HepG2 (cell line): ENCODE measurements around the gene NUDT3. TPM values are rescaled to one million over a fixed set of nuclear protein-coding genes. Genes with fewer than 3 reads are reported as not detected.

Experiments used
- CHD2 ChIP-seq: IDR thresholded peaks from 2 replicates; pipeline ENCODE4 v1.6.1; 2011; ENCODE audit warnings: low read depth, low read length, improper control_type of control experiment
- DPF2 ChIP-seq: sonication (generic); formaldehyde crosslinking; IDR thresholded peaks from 2 replicates; pipeline ENCODE4 v1.4.0; 2020; ENCODE audit warnings: mild to moderate bottlenecking, low read depth, missing genetic modification reagents, borderline replicate concordance
- GTF3A ChIP-seq: sonication (generic); formaldehyde crosslinking; conservative IDR thresholded peaks from 2 replicates; pipeline ENCODE4 v1.4.0; 2020; ENCODE audit warnings: mild to moderate bottlenecking, missing genetic modification reagents
- HDAC6 ChIP-seq: fragments of 200-600 bp; sonication (generic); IDR thresholded peaks from 2 replicates; pipeline ENCODE4 v1.7.0; 2017; ENCODE audit warnings: mild to moderate bottlenecking, antibody characterized with exemption, low read length, low read depth
- KLF15 ChIP-seq: sonication (generic); formaldehyde crosslinking; IDR thresholded peaks from 2 replicates; pipeline ENCODE4 v1.8.1; 2023; ENCODE audit warnings: borderline replicate concordance, mild to moderate bottlenecking, inconsistent platforms, missing genetic modification reagents, mixed read lengths
- MEIS2 ChIP-seq: sonication (generic); formaldehyde crosslinking; IDR thresholded peaks from 2 replicates; pipeline ENCODE4 v1.9.0; 2021; ENCODE audit warnings: mild to moderate bottlenecking, missing genetic modification reagents
- NCOA5 ChIP-seq: sonication (generic); formaldehyde crosslinking; IDR thresholded peaks from 2 replicates; pipeline ENCODE4 v1.4.0; 2020; ENCODE audit warnings: missing genetic modification reagents
- NFE2L2 ChIP-seq: fragments of 150-350 bp; IDR thresholded peaks from 2 replicates; pipeline ENCODE4 v1.6.1; 2014; ENCODE audit warnings: low read length
- RXRA ChIP-seq: sonication (generic); formaldehyde crosslinking; IDR thresholded peaks from 2 replicates; pipeline ENCODE4 v1.5.1; 2020; ENCODE audit warnings: missing genetic modification reagents
- SMC3 ChIP-seq: IDR thresholded peaks from 2 replicates; pipeline ENCODE4 v1.6.1; 2011; ENCODE audit warnings: low read length, improper control_type of control experiment
- TGIF2 ChIP-seq: IDR thresholded peaks from 2 replicates; pipeline ENCODE4 v1.6.1; 2016; ENCODE audit warnings: control low read depth, missing compliant biosample characterization
- ZFAT ChIP-seq: sonication (generic); formaldehyde crosslinking; conservative IDR thresholded peaks from 2 replicates; pipeline ENCODE4 v1.8.1; 2023; ENCODE audit warnings: missing genetic modification reagents, inconsistent platforms
- ZNF101 ChIP-seq: sonication (generic); formaldehyde crosslinking; IDR thresholded peaks from 2 replicates; pipeline ENCODE4 v1.4.0; 2020; ENCODE audit warnings: mild to moderate bottlenecking, low read depth, missing genetic modification reagents, borderline replicate concordance
- ZNF256 ChIP-seq: sonication (generic); formaldehyde crosslinking; conservative IDR thresholded peaks from 2 replicates; pipeline ENCODE4 v1.4.0; 2020; ENCODE audit warnings: missing genetic modification reagents
- ZNF354B ChIP-seq: sonication (generic); formaldehyde crosslinking; IDR thresholded peaks from 2 replicates; pipeline ENCODE4 v1.8.0; 2022; ENCODE audit warnings: mild to moderate bottlenecking, missing genetic modification reagents
- ZNF569 ChIP-seq: sonication (generic); formaldehyde crosslinking; IDR thresholded peaks from 2 replicates; pipeline ENCODE4 v1.5.0; 2020; ENCODE audit warnings: mild to moderate bottlenecking, missing genetic modification reagents, moderate library complexity, borderline replicate concordance
- ZNF790 ChIP-seq: sonication (generic); formaldehyde crosslinking; IDR thresholded peaks from 2 replicates; pipeline ENCODE4 v1.8.0; 2022; ENCODE audit warnings: missing genetic modification reagents, mild to moderate bottlenecking, borderline replicate concordance
- ZNF850 ChIP-seq: sonication (generic); formaldehyde crosslinking; conservative IDR thresholded peaks from 2 replicates; pipeline ENCODE4 v1.9.0; 2021; ENCODE audit warnings: mild to moderate bottlenecking, missing genetic modification reagents
- ZSCAN30 ChIP-seq: sonication (generic); formaldehyde crosslinking; IDR thresholded peaks from 2 replicates; pipeline ENCODE4 v1.5.0; 2020; ENCODE audit warnings: mild to moderate bottlenecking, missing genetic modification reagents
- ZSCAN31 ChIP-seq: sonication (generic); formaldehyde crosslinking; IDR thresholded peaks from 2 replicates; pipeline ENCODE4 v1.5.0; 2020; ENCODE audit warnings: low read depth, mild to moderate bottlenecking, missing genetic modification reagents
- polyA plus RNA-seq, 8 experiments: library from polyadenylated mRNA; depleted of rRNA in 3 of 8; stranded (reverse) in 7 of 8; unstranded in 1 of 8; fragments of >200 nt; fragmentation: Illumina TruSeq in 4 of 8; extraction: Trizol in 4 of 8; gene quantifications; 2 replicates each; pipeline versions ENCODE4 v1.2.1 to v1.2.3, GENCODE V29; 2011 to 2016; ENCODE audit warnings: low read depth in 4 of 8, missing spikeins in 1 of 8, mixed read lengths in 1 of 8; ENCODE audit not compliant: insufficient read depth in 1 of 8
- total RNA-seq, 5 experiments: library from RNA; depleted of rRNA; stranded (reverse); fragments of >200 nt; fragmentation: Illumina TruSeq; extraction: Trizol; gene quantifications; 2 replicates each; pipeline ENCODE4 v1.2.3, GENCODE V29; 2016; ENCODE audit warnings: low read depth in 1 of 5
- TF ChIP-seq, protein P1 (sequence below): sonication (generic); formaldehyde crosslinking; IDR thresholded peaks from 2 replicates; pipeline ENCODE4 v1.9.0; 2022; ENCODE audit warnings: low read depth, missing genetic modification reagents
- TF ChIP-seq, protein P2 (sequence below): sonication (generic); IDR thresholded peaks from 2 replicates; pipeline ENCODE4 v1.6.1; 2016; ENCODE audit warnings: low read depth, borderline replicate concordance
- TF ChIP-seq, protein P3 (sequence below): IDR thresholded peaks from 2 replicates; pipeline ENCODE4 v1.6.1; 2016; ENCODE audit warnings: missing genetic modification reagents, missing compliant biosample characterization
- TF ChIP-seq, protein P4 (sequence below): sonication (generic); formaldehyde crosslinking; IDR thresholded peaks from 2 replicates; pipeline ENCODE4 v1.4.0; 2020; ENCODE audit warnings: missing genetic modification reagents
- TF ChIP-seq, protein P5 (sequence below): IDR thresholded peaks from 2 replicates; pipeline ENCODE4 v1.6.1; 2016

Gene NUDT3
- total and polyA plus RNA-seq, 2 of the 13 experiments (the other 11 are each of a cell fraction or from before 2014, with no cell fraction given) = 20.2 to 20.6 TPM

DNA sequence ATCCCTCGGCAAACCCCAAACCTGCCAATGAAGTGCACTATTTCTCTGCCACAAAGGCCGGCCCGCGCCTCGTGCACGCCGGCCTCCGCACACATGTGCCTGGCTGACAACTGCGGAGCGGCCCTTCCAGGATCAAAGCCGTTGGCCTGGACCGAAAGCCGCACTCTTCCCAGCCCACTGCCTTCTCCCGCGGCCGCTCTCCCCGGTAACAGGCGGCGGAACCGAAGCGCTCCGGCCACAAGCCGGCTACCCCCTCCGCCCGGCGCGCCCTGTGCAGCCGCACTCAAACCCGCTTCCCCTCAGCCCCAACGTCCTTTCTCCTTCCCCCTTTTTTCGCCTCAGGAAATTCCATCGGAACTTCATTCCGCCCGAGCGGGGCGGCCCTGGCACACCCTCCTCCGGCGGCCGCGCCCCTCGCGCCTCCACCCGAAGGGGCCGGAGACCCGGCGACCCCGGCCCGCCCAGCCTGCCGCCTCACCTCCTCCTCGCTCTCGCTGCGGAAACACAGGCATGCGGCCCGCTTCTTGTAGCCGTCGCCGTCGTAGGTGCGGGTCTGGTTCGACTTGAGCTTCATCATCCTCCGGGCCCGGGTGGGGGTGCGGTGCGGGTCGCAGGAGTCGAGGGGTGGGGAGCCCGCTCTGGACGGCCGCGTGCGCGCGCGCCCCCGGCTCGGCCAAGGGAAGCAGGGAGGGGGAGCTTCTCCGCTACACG lies 528 bp downstream of the NUDT3 start (continued):
- TF ChIP-seq, protein P1, sequence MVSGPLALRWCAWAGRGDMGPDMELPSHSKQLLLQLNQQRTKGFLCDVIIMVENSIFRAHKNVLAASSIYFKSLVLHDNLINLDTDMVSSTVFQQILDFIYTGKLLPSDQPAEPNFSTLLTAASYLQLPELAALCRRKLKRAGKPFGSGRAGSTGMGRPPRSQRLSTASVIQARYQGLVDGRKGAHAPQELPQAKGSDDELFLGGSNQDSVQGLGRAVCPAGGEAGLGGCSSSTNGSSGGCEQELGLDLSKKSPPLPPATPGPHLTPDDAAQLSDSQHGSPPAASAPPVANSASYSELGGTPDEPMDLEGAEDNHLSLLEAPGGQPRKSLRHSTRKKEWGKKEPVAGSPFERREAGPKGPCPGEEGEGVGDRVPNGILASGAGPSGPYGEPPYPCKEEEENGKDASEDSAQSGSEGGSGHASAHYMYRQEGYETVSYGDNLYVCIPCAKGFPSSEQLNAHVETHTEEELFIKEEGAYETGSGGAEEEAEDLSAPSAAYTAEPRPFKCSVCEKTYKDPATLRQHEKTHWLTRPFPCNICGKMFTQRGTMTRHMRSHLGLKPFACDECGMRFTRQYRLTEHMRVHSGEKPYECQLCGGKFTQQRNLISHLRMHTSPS (CRISPR knock-in tag) = no peak
- TF ChIP-seq KLF15 = no peak
- TF ChIP-seq ZNF569 (CRISPR knock-in tag) = no peak
- TF ChIP-seq SMC3 = no peak
- peak; percentile 64; the same call in 1 of the 2 replicates for TF ChIP-seq MEIS2
- TF ChIP-seq ZSCAN30 (CRISPR knock-in tag) = peak; percentile 48; the same call in 1 of the 2 replicates
- TF ChIP-seq ZNF790 (CRISPR knock-in tag) = peak; percentile 65; the same call in 1 of the 2 replicates
- TF ChIP-seq CHD2 = no peak
- TF ChIP-seq, protein P2, sequence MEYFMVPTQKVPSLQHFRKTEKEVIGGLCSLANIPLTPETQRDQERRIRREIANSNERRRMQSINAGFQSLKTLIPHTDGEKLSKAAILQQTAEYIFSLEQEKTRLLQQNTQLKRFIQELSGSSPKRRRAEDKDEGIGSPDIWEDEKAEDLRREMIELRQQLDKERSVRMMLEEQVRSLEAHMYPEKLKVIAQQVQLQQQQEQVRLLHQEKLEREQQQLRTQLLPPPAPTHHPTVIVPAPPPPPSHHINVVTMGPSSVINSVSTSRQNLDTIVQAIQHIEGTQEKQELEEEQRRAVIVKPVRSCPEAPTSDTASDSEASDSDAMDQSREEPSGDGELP = no peak
- no peak; the same call in 1 of the 2 replicates for TF ChIP-seq ZFAT (CRISPR knock-in tag)
- no peak for TF ChIP-seq ZNF850 (CRISPR knock-in tag)
- no peak for TF ChIP-seq ZNF101 (CRISPR knock-in tag)
- no peak for TF ChIP-seq GTF3A (CRISPR knock-in tag)
- TF ChIP-seq ZNF354B (CRISPR knock-in tag) = no peak
- TF ChIP-seq TGIF2 = peak; percentile 98
- no peak for TF ChIP-seq ZNF256 (CRISPR knock-in tag)
- TF ChIP-seq, protein P3, sequence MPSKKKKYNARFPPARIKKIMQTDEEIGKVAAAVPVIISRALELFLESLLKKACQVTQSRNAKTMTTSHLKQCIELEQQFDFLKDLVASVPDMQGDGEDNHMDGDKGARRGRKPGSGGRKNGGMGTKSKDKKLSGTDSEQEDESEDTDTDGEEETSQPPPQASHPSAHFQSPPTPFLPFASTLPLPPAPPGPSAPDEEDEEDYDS (CRISPR knock-in tag) = no peak
- TF ChIP-seq ZSCAN31 (CRISPR knock-in tag) = peak; percentile 41; the same call in 1 of the 2 replicates
- TF ChIP-seq, protein P4, sequence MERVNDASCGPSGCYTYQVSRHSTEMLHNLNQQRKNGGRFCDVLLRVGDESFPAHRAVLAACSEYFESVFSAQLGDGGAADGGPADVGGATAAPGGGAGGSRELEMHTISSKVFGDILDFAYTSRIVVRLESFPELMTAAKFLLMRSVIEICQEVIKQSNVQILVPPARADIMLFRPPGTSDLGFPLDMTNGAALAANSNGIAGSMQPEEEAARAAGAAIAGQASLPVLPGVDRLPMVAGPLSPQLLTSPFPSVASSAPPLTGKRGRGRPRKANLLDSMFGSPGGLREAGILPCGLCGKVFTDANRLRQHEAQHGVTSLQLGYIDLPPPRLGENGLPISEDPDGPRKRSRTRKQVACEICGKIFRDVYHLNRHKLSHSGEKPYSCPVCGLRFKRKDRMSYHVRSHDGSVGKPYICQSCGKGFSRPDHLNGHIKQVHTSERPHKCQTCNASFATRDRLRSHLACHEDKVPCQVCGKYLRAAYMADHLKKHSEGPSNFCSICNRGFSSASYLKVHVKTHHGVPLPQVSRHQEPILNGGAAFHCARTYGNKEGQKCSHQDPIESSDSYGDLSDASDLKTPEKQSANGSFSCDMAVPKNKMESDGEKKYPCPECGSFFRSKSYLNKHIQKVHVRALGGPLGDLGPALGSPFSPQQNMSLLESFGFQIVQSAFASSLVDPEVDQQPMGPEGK = peak; percentile 24; the same call in 1 of the 2 replicates
- TF ChIP-seq, protein P5, sequence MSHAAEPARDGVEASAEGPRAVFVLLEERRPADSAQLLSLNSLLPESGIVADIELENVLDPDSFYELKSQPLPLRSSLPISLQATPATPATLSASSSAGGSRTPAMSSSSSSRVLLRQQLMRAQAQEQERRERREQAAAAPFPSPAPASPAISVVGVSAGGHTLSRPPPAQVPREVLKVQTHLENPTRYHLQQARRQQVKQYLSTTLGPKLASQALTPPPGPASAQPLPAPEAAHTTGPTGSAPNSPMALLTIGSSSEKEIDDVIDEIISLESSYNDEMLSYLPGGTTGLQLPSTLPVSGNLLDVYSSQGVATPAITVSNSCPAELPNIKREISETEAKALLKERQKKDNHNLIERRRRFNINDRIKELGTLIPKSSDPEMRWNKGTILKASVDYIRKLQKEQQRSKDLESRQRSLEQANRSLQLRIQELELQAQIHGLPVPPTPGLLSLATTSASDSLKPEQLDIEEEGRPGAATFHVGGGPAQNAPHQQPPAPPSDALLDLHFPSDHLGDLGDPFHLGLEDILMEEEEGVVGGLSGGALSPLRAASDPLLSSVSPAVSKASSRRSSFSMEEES (CRISPR knock-in tag) = no peak; the same call in 1 of the 2 replicates
- no peak for TF ChIP-seq NFE2L2
- no peak for TF ChIP-seq NCOA5 (CRISPR knock-in tag)
- no peak for TF ChIP-seq HDAC6
- TF ChIP-seq RXRA = peak; percentile 50; the same call in 1 of the 2 replicates
- TF ChIP-seq DPF2 (CRISPR knock-in tag) = no peak
